ENCODE measurements around the gene FCSK. TPM values are rescaled to one million over a fixed set of nuclear protein-coding genes. Genes with fewer than 3 reads are reported as not detected.

The FCSK gene
- total RNA-seq, 1 donor from 2014 or later: 10.0 TPM

DNA sequence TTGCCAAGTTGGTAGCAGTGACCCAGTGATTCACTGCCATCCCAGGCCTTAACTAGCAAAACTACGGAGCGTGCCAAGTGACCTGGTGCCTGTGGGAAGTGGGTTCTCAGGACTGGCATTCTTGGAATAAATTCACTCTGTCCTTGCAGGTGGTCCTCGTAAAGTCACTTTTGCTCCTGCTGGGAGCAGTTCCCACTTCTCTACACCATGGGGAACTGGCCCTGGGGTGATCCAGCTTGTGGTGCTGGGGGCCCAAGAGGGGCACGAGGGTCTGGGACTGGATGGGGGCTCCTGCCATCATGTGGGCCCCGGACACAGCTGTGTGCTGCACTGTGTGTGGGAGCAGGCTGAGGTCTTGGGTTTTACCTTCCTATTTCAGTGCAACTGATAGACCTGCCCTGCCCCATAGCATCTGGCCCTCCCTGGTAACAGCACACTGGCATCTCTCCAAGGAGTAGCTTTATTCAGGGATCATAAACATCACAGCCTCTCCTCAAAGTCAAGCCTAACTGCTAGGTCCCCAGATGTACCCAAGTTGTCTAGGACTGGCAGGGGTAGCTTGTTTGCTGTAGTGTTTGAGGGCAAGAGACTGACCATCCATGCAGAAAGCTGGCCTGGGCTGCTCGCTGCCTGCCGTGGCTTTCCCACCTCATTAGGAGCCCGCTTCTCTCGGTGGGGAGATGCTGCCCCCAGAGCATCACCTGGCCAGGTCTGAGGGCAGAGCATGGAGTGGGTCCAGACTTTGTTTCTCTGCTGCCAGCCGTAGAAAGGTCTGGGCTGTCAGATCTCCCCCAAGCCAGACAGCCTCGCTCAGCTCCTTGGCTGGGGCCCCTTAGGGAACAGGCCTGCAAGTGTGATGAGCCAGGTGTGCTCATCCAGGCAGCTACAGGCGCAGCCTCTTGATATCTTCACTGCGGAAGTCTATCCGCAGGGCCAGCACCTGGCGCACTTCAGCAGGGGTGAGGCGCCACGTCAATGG, 26.0 kb downstream of the FCSK start:
- no peak for ATAC-seq

DNA sequence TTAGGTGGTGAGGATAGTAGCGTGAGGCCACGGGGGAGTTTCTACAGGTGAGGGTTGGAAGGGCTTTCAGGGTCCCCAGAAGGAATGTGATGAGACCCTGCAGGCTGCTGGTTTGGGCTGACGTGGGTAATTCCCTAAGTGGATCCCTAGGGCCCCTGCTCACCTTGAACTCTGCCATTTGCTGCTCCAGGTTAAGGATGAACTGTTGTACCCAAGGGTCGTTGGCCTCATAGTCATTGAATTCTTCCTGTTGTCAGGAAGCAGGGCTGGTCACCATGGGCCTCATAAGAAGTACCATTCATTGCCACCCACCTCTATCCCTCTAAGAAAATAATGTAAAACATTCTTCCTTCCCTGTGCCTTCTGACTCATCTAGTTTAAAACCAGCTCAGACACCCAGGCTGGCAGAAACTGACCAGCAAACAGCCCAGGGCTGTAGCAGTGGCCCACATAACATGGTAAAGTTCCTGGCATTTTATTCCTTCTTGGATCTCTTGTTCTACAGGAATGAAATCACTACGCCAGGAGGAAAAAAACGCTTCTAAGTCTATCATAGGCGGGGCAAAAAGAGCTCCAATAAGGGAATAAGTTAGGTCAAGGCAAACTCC, 27.6 kb downstream of the FCSK start:
- no peak for ATAC-seq

DNA sequence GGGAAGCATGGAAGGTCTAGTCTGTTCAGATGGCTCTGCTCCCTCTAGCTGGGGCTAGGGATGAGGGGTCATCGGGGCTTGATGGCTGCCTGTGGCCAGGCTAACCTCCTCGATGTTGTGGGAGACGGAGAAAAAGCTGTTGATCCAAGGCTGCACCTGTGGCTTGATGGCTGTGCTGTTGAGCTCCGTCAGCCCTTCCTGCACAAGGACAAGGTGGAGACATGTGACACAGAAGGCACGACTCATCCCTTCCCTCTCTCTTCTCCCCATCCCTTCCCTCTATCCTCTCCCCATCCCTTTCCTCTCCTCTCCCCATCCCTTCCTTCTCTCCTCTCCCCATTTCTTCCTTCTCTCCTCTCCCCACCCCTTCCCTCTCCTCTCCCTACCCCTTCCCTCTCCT, 28.2 kb downstream of the FCSK start:
- ATAC-seq: no peak

DNA sequence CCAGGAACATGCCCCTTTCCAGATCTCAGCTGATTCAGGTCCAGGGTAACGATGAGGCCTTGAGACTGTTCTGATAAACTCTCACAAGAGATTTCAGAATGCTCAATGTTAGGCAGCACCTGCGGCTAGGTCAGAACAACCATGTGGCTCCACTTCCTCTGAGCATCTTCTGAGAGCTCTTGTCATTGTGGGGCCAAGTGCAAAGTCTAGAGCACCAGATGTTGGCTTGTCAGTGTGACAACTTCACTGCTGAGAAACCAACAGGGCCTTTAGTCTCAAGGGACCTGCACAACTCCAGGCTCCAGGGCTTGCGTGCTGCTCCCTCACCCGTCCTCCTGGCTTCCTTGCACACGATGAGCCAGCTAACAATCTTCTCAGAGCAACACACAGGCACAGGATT, 29.0 kb downstream of the FCSK start:
- no peak for ATAC-seq

DNA sequence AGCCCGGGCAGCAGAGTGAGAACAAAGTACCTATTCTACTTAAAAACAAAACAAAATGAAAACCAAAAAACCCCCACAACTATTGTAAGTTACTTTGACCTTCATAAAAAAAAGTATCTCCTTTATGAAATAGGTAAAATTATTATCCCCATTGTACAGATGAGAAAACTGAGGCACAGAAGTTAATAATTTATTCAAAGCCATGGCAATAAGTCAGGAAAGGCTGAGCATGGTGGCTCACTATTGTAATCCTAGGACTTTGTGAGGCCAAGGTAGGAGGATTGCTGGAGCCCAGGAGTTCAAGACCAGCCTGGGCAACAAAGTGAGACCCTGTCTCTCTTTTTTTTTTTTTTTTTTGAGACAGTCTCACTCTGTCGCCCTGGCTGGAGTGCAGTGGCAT, 30.5 kb downstream of the FCSK start:
- no peak for ATAC-seq

DNA sequence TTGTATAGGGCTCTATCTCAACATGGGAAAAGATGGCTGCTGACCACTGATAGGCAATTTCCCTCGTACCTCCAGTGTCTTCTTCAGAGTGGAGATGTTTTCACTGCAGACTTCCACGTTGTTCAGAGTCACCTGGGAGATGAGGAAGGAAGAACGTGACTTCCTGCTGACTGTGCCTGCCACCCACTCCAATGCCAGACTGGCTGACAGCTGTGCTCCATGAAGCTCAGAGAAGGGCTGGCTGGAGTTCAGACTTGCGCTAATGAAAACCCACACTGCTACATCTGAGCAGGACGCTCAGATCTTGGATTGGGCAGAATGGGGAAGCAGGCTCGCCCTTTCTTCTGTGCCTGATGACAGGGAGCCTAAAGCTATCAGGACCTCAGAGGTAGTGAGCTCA, 35.9 kb downstream of the FCSK start:
- ATAC-seq: no peak

DNA sequence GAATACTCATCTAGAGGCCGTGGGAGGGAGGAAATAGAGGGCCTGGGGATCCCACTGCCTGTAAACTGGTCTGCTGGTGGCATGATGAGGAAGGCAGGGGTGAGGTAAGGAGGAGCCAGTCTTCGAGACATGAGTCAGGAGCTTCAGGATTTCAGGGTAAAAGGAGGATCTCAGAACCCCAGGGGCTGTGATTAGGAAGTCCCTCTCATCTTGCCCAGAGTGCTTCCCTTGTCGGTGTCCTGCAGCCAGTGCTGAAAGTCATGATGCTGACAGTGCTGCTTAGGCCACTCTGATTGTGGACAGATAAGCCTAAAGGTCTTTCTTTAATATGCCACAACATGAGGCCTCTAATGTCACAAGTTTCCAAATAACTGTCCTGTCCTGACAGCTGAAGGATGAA, 39.4 kb downstream of the FCSK start:
- ATAC-seq: no peak

DNA sequence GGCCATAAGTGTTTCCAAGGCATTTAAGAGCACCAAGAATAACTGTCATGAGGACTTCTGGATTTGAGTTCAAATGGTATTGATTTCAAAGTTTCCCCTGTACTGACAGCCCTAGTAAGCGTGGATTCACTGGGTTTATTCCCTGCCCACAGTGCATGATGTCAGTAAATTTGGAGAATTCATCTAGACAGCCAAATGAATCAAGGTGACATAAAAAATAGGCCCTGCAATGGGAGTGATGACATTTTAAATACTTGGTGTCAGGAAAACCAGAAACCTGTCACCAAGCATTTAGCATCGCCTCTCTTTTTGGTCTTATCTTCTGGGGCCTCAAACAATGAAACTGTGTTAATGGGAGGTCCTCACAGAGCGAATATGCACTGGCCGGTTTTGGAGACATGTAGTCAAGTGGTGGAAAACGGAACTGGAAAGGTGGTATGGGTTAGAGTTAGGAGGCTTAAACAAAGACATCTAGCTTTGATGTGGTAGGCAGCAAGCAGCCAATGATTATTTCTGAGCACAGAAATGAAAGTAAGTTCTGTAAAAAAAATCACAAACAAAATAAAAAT, 39.9 kb downstream of the FCSK start:
- no peak for ATAC-seq

DNA sequence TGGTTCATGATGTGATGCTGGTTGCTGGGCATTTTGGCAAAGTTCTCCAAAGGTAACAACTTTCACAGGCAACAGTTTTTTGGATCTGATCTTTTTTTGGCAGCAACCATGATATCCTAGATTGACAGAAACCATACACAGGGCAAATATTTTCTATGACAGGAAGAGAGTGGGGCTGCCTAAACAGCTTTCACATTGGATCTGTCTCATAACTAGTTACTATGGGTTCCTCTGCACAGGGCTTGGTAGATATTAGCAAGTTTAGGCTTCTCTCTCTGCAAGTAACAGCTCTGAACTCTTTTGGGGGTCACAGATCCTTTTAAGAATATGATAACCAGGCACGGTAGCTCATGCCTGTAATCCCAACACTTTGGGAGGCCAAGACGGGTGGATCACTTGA, 40.4 kb downstream of the FCSK start:
- ATAC-seq: no peak

DNA sequence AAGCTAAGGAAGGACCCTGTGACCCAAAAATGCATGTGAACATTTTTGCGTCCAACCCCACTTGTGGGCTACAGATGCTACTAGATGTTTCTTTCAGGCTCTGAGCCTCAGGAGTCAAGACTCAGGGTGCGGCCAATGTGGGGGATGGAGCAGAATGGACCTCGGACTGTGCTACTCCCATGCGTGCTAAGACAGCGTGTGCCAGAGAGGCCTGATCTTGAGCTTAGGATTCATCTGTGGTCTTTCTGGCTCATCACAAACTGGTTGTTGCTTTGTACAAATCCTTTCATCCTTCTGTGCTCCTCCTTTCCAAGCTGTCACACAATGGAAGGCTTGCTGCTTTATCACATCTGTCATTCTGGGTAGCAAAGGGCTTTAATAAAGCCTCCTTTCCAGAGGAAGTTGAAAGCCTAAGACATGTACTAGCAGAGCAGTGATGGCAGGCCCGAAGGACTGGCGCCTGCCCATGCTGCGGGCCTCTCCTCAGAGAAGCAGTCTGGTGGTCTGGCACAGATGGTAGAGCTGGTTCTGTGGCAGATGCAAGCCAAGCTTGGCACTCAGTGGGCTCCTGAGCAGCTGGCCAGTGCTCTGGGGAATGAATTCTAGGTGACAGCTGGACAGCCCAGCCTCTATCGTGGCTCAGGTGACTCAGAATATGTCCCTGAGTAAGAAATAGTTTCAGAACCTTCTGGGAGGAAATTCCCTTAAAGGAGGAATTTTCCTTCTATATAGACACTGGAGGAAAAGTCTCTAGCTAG, 41.2 kb downstream of the FCSK start:
- ATAC-seq: no peak

DNA sequence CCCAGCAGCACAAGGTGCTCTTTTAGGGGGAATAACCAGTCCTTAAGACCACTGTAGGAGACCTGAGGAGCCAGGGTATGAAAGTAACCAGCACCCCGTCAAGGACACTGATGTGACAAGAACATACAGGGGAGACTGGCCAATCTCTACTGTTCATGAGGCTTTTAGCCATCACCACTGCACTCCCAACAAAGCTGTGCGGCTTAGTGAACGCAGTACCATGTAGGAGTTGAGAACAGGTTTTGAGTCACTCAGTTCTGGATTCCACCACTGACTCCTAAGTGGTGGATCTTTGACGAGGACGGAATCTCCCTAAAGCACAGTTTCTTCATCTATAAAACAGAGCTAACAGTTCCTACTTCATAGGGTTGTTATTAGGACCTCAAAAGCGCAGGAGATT, 42.1 kb downstream of the FCSK start:
- ATAC-seq: no peak

DNA sequence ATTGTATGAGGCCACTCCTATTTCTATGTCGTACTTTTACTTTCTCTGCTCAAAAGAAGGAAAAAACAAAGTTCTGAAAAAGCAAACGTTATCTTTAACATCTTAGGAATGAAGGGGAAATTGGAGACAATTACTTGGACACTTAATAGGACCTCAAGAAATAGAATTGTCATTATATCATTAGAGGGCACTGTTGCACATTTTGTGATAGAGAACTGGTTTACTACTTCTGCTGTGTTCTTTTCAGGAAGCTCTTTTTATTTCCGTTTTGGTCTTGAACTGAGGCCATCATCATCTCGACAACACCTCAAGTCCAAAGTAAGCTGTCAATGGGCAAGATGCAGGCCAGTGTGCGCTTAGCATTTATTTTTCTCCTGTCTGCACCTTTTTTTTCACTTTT, 54.4 kb downstream of the FCSK start:
- ATAC-seq: no peak

DNA sequence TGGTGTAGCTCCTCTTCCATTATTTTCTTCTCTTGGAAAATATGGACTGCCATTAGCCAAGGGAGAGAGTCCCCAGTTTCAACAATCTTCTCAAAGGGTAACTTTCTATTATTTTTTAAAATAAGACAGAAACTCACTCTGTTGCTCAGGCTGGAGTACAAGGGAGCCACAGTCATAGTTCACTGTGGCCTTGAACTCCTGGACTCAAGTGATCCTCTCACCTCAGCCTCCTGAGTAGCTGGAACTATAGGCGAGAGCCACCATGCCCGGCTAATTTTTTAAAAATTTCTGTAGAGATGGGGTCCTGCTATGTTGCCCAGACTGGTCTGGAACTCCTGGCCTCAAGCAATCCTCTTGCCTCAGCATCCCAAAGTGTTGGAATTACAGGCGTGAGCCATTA, 55.8 kb downstream of the FCSK start:
- no peak for ATAC-seq

DNA sequence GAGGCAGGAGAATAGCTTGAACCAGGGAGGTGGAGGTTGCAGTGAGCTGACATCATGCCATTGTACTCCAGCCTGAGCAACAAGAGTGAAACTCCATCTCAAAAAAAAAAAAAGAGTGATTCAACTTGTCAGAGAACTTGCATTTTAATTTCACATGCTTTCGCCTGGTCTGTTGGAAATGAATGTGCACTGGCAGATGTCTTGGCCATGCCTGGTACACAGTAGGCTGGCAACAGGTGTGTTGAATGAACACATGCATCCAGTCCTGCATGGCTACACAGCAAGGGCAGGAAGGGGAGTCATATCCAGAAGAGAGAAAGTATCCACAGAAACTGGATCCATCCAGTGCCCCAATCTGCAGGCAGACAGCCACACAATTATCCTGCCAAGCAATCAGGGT, 57.4 kb downstream of the FCSK start:
- ATAC-seq: no peak

DNA sequence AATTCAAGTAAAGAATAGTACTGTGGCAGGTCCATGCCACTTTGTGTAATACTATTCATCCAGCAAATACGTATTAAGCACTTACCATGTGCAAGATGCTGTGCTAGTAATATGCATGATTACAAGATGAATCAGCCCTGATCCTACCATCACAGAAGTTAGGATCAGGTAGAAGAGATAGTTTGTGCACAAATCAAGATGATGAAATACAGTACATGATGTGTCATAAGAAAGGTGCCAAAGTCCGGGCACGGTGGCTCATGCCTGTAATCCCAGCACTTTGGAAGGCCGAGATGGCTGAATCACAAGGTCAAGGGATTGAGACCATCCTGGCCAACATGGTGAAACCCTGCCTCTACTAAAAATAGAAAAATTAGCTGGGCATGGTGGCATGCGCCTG, 58.1 kb downstream of the FCSK start:
- ATAC-seq: peak; percentile 80

DNA sequence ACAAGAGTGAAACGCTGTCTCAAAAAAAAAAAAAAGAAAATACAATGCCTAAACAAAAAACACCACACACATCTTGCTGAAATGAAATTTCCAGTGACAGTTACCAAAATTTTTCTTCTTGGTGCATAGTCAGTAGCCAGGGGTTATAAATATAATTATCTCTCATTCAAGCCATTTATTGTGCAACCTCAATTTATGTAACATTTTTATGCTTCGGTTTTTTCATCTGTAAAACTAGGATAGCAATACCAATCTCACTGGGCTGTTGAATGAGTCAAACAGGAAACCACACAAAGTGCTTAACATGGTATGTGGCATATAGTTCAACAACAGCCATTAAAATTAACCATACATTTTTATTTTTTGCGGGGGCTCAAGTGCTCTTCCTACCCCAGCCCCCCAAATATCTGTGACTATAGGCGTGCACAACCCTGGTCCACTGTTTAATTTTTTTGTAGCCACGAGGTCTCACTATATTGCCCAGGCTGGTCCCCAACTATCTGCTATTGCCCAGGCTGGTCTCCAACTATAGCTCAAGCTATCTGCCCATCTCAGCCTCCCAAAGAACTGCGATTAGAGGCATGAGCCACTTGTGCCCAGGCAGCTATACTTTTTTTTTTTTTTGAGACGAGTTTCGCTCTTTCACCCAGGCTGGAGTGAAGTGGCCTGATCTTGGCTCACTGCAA, 66.4 kb downstream of the FCSK start:
- no peak for ATAC-seq

DNA sequence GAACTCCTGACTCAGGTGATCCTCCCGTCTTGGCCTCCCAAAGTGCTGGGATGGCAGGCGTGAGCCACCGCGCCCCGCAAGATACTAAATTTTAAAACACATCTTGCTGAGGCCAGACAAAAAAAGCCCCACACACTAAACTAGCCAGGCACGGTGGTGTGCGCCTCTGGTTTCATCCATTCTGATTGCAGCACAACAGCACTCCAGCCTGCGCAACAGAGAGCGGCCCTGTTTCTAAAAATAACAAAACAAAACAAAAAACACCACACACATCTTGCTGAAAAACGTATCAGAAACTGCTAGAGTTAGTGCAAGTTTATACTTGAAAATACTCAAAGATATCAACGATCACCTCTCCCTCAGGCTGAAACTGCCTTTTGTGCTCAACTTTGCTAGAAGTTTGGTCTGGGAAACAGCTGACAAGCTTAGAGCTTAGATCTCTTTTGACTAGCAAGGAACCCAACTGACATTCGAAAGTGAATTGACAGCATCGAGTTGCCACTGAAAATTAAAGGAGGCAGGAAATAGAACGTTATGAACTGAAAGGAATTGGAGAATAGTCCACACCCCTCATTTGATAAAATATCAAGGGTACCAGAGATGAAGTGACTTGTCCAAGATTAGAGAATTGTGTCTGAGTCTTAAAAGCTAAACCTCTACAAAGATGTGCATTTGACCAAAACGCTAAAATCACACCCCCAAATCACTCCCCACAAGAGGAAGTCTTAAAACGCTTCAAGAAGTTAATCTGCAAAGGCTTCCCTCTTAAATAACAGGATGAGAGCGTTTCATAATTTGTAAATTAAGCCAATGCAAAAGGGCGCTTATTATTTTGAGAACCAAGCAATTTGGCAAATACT, 68.1 kb downstream of the FCSK start:
- no peak for ATAC-seq

DNA sequence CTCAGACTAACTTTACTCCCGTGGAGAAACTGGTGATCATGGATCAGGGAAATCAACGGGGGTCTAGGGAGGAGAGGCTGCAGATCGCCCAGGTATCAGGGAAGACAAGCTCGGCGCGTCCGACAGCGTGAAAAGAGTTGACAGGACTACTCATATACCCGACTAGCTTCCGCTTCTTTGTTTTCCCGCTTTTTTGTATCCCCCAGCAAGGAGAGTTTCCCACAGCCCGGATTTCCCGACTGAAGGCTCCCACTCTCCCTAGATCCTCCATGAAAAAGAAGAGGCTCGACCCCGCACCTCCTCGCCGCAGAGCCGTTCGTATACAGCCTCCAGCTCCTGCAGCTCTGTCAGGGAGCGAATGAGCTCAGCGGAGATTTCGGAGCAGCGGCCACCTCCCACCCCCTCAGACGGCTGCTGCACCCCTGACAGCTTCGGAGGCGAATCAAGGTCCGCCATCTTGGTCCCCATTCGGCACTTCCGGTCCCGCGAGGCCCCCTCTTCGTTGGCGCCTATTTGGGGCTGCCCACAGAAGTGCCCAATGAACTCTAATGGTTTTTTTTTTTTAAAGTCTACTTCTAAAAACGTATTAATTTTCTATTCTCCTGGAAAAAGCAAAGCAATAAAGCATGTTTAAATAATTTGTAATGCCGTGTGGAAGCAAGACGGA, 68.8 kb downstream of the FCSK start, which contains the start of gene COG4:
Gene COG4 (minus strand): TSS at position 479 of the 667 bp plus-strand sequence. CDS start 11 bp downstream, at position 468.
- ATAC-seq: peak; percentile 86

DNA sequence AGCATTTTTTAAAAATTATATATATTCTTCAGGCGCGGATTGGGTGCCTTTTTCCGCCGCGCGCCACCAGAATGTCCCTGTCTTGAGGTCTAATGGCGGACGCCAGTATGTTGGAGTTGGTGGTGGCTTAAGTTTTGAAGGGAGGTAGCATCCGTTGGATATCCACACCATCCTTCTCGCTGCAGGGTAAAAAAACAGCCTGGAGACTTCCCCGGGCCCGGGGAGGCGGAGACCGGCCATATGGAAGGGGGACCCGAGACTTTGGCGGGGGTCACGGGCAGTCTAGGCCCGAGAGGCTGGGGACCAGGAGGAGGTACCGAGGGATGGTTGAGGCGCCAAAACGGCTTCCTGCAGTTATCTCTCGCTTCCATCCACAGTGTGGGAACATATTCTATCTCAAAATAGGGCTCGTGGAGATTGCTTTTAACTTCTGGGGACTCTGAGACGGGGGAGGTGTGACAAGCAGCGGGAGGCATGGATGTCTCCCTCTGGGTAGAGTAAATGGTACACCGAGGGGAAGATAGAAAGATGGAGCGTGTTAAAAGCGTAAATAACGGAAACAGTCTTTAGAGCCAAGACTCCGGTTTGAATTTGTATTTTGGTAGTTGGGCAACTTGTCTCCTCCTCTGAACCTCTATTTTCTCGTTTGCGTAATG, 69.5 kb downstream of the FCSK start, which contains the start of gene SF3B3:
Gene SF3B3 (plus strand): TSS at position 74 of the 656 bp plus-strand sequence. CDS start 2,841 bp downstream, outside the sequence.
- ATAC-seq: peak; percentile 61

DNA sequence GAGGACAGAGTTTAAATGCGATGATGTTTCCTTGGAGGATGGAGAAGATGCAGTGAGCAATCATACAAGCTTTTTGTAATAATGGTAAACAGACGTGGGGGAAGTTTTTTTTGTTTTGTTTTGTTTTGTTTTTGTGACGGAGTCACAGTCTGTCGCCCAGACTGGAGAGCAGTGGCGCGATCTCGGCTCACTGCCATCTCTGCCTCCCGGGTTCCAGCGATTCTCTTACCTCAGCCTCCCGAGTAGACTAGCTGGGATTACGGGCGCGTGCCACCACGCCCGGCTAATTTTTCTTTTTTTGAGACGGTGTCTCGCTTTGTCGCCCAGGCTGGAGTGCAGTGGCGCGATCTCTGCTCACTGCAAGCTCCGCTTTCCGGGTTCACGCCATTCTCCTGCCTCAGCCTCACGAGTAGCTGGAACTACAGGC, 70.0 kb downstream of the FCSK start:
- ATAC-seq: peak; percentile 12

Measured in esophagus mucosa (tissue), 1 donor.